A549 (cell line): ENCODE measurements around the gene IRX5. TPM values are rescaled to one million over a fixed set of nuclear protein-coding genes. Genes with fewer than 3 reads are reported as not detected.

Source experiments
- ATAC-seq, 2 experiments: fragments of 200-7000 bp in 1 of 2; fragments of >200 bp in 1 of 2; cut with Nextera tagmentation in 1 of 2; cut with Tn5 transposase in 1 of 2; 3 replicates each; pipeline versions ENCODE4 v1.8.0 to v1.9.1; 2018 to 2020; ENCODE audit warnings: mild to moderate bottlenecking in 1 of 2, moderate library complexity in 1 of 2
- CTCF ChIA-PET: fragments of 300-600 bp; sonication (Branson Sonifier 250); formaldehyde crosslinking; extraction: SDS; loops from one replicate; lab custom pipeline; 2021; ENCODE audit warnings: antibody characterized with exemption, inconsistent platforms; lab: Yijun Ruan, JAX
- POLR2A ChIA-PET: fragments of 350-600 bp; formaldehyde crosslinking; extraction: SDS; loops from one replicate; lab custom pipeline; 2021; ENCODE audit warnings: antibody characterized with exemption, inconsistent platforms; lab: Yijun Ruan, JAX
- DNase-seq, 2 experiments: peaks; one replicate each; pipeline versions ENCODE4 v3.0.0 to v3.0.0-alpha.2; 2011 to 2016; ENCODE audit warnings: low read depth in 1 of 2, low spot score in 1 of 2
- FAIRE-seq: peaks from 2 replicates; lab custom pipeline; 2011; peaks lifted over from hg19 to GRCh38; lab: Jason Lieb, UNC
- H3K27ac ChIP-seq, 2 experiments: fragments of >200 bp; sonication (Bioruptor Twin); formaldehyde crosslinking; 3 replicates each; pipeline ENCODE4 v1.5.1; 2016 to 2017
- H3K4me1 ChIP-seq: fragments of >200 bp; sonication (Bioruptor Twin); formaldehyde crosslinking; 3 replicates; pipeline ENCODE4 v1.6.1; 2016
- H3K4me2 ChIP-seq: fragments of >200 bp; sonication (Bioruptor Twin); formaldehyde crosslinking; 3 replicates; pipeline ENCODE4 v1.6.1; 2016
- H3K4me3 ChIP-seq: fragments of >200 bp; sonication (Bioruptor Twin); formaldehyde crosslinking; 3 replicates; pipeline ENCODE4 v1.5.1; 2016
- H3K9me3 ChIP-seq: fragments of >200 bp; sonication (Bioruptor Twin); formaldehyde crosslinking; 3 replicates; pipeline ENCODE4 v1.6.1; 2016
- ATOH8 ChIP-seq: fragments of 250-450 bp; sonication (Bioruptor Pico); IDR thresholded peaks from 2 replicates; pipeline ENCODE4 v1.5.0; 2020; ENCODE audit warnings: low read depth, mild to moderate bottlenecking, moderate library complexity
- BCL3 ChIP-seq: fragments of >200 bp; sonication (Bioruptor Twin); formaldehyde crosslinking; IDR thresholded peaks from 3 replicates; pipeline ENCODE4 v1.6.1; 2016
- CTCF ChIP-seq: fragments of >200 bp; sonication (Bioruptor Twin); formaldehyde crosslinking; IDR thresholded peaks from 3 replicates; pipeline ENCODE4 v1.5.1; 2016
- E2F6 ChIP-seq: IDR thresholded peaks from 2 replicates; pipeline ENCODE4 v1.6.1; 2012; ENCODE audit warnings: low read depth, borderline replicate concordance
- EHF ChIP-seq: fragments of 250-450 bp; sonication (Bioruptor Pico); IDR thresholded peaks from 2 replicates; pipeline ENCODE4 v1.5.0; 2020; ENCODE audit warnings: mild to moderate bottlenecking
- EHMT2 ChIP-seq: fragments of 200-600 bp; sonication (generic); IDR thresholded peaks from 2 replicates; pipeline ENCODE4 v1.6.1; 2016; ENCODE audit warnings: antibody characterized with exemption, low read depth, mild to moderate bottlenecking, moderate library complexity
- FOSB ChIP-seq: fragments of 250-450 bp; sonication (Bioruptor Pico); IDR thresholded peaks from 2 replicates; pipeline ENCODE4 v1.5.0; 2020; ENCODE audit warnings: mild to moderate bottlenecking, moderate library complexity
- HES2 ChIP-seq: fragments of >200 bp; sonication (Bioruptor Twin); formaldehyde crosslinking; IDR thresholded peaks from 2 replicates; pipeline ENCODE4 v1.6.1; 2016
- HOXA7 ChIP-seq: fragments of 250-450 bp; sonication (Bioruptor Pico); IDR thresholded peaks from 2 replicates; pipeline ENCODE4 v1.5.0; 2020; ENCODE audit warnings: mild to moderate bottlenecking, moderate library complexity
- JUN ChIP-seq, 2 experiments: fragments of >200 bp; sonication (Bioruptor Twin); formaldehyde crosslinking; IDR thresholded peaks; 2 replicates in 1 of 2; 3 replicates in 1 of 2; pipeline ENCODE4 v1.6.1; 2016 to 2017
- MAX ChIP-seq: IDR thresholded peaks from 2 replicates; pipeline ENCODE4 v1.6.1; 2012
- RAD21 ChIP-seq, 2 experiments: fragments of >200 bp in 1 of 2; sonication (Bioruptor Twin) in 1 of 2; formaldehyde crosslinking in 1 of 2; IDR thresholded peaks in 1 of 2; conservative IDR thresholded peaks in 1 of 2; 2 replicates in 1 of 2; 3 replicates in 1 of 2; pipeline ENCODE4 v1.6.1; 2012 to 2018; ENCODE audit warnings: inconsistent platforms in 1 of 2
- RARB ChIP-seq: fragments of 250-450 bp; sonication (Bioruptor Pico); IDR thresholded peaks from 2 replicates; pipeline ENCODE4 v1.8.0; 2021; ENCODE audit warnings: mild to moderate bottlenecking, moderate library complexity
- RCOR1 ChIP-seq: fragments of 150-350 bp; IDR thresholded peaks from 2 replicates; pipeline ENCODE4 v1.6.1; 2014; ENCODE audit warnings: antibody characterized with exemption, low read length, low read depth
- RFX5 ChIP-seq: fragments of 450-650 bp; IDR thresholded peaks from 2 replicates; pipeline ENCODE4 v1.7.1; 2014; ENCODE audit warnings: antibody characterized with exemption, mild to moderate bottlenecking, moderate library complexity
- SMC3 ChIP-seq: fragments of >200 bp; sonication (Bioruptor Twin); formaldehyde crosslinking; IDR thresholded peaks from 3 replicates; pipeline ENCODE4 v1.6.1; 2018; ENCODE audit warnings: inconsistent platforms
- SREBF2 ChIP-seq: fragments of 450-650 bp; IDR thresholded peaks from 2 replicates; pipeline ENCODE4 v1.6.1; 2014; ENCODE audit warnings: mild to moderate bottlenecking, moderate library complexity
- WGBS: methylation state at CpG from one replicate; pipeline ENCODE4 v1.1.6; 2017; ENCODE audit errors: missing lambda C conversion rate; 5-methylcytosine and 5-hydroxymethylcytosine counted together
- polyA plus RNA-seq, 4 experiments: library from polyadenylated mRNA; depleted of rRNA in 3 of 4; stranded (reverse); fragments of >200 nt; fragmentation: RNase III in 1 of 4; extraction: RNeasy Plus Mini Kit Qiagen cat#74134 plus additional on column Dnase treatment in 1 of 4; gene quantifications; 2 replicates in 3 of 4; 3 replicates in 1 of 4; pipeline ENCODE4 v1.2.3, GENCODE V29; 2011 to 2017

Gene IRX5
- polyA plus RNA-seq, 2 of the 4 experiments (the other 2 are of a cell fraction), result 0.67 to 0.88 TPM

GRCh38 chr16:54954220-54954619 is 23.6 kb downstream of the IRX5 start (continued):
- no peak for TF ChIP-seq ATOH8 (CRISPR knock-in tag)
- no peak for TF ChIP-seq HES2
- no peak for TF ChIP-seq RCOR1
- no peak for TF ChIP-seq RFX5
- TF ChIP-seq SREBF2, result no peak
- TF ChIP-seq MAX, result no peak

GRCh38 chr16:54955757-54956156 is 25.1 kb downstream of the IRX5 start:
- DNase-seq (no peak), FAIRE-seq (no peak), ATAC-seq (no peak)

GRCh38 chr16:54957403-54958166 is 26.9 kb downstream of the IRX5 start:
- ATAC-seq, result no peak

More at GRCh38 chr16:54955757-54956156, 25.1 kb downstream of the IRX5 start:
- Histone ChIP-seq H3K4me3 (no peak overlapping the region), H3K9me3 (no peaks in the 10 kb centered on the region), H3K27ac (no peak overlapping the region), H3K4me1 (no peaks in the 10 kb centered on the region), H3K4me2 (no peak overlapping the region)
- ChIA-PET POLR2A (no interaction called here), CTCF (interaction anchor here (0.6 to 3.1 kb wide), 4 partner anchors 11 to 322 kb away, joined by 3 to 11 read pairs (median 6); no protein-coding TSS in a partner anchor)
- TF ChIP-seq BCL3 (no peak), RARB (CRISPR knock-in tag) (no peak), EHF (CRISPR knock-in tag) (no peak), EHMT2 (no peak), HOXA7 (CRISPR knock-in tag) (no peak), JUN (IDR thresholded peaks at IDR 0.05) (no peak)

More at GRCh38 chr16:54957403-54958166, 26.9 kb downstream of the IRX5 start:
- 34% methylated on average over 2 of the region's 2 CpGs for WGBS
- peak; percentile 38 to 47 for DNase-seq
- Histone ChIP-seq H3K4me2 (no peak overlapping the region), H3K4me3 (no peak overlapping the region), H3K9me3 (no peaks in the 10 kb centered on the region), H3K27ac (no peak overlapping the region), H3K4me1 (no peaks in the 10 kb centered on the region)
- POLR2A ChIA-PET, result no interaction called here
- CTCF ChIA-PET, result interaction anchor here (0.6 to 3.1 kb wide), 12 partner anchors 9 to 1408 kb away, joined by 3 to 15 read pairs (median 4); no protein-coding TSS in a partner anchor
- TF ChIP-seq RAD21 (conservative IDR thresholded peaks at IDR 0.05 in 1 of 2, IDR thresholded peaks at IDR 0.05 in 1 of 2) (peak; percentile 58 to 71), CTCF (peak; percentile 56), SMC3 (peak; percentile 44; the same call in 1 of the 3 replicates), FOSB (CRISPR knock-in tag) (no peak), E2F6 (no peak)
- no peak for FAIRE-seq
